Eye (tissue), 1 donor: ENCODE data around the gene KRTAP19-8.

Source experiments
- DNase-seq: peaks from one replicate; pipeline ENCODE4 v3.0.0-alpha.2; 2015

Gene KRTAP19-8

GRCh38 chr21:31011412-31011811 is 26.9 kb downstream of the KRTAP19-8 start:
- DNase-seq, result no peak

- DNase-seq, result no peak
Measured at GRCh38 chr21:31008355-31008754, 29.9 kb downstream of the KRTAP19-8 start.

- DNase-seq, result no peak
Measured at GRCh38 chr21:31005019-31005418, 33.3 kb downstream of the KRTAP19-8 start.

GRCh38 chr21:31003471-31003870 is 34.8 kb downstream of the KRTAP19-8 start:
- DNase-seq, result no peak

- no peak for DNase-seq
Measured at GRCh38 chr21:30997541-30997940, 40.7 kb downstream of the KRTAP19-8 start.

- no peak for DNase-seq
Measured at GRCh38 chr21:30996728-30997127, 41.5 kb downstream of the KRTAP19-8 start.

- DNase-seq, result no peak
Measured at GRCh38 chr21:30994932-30995331, 43.3 kb downstream of the KRTAP19-8 start.

- DNase-seq, result no peak
Measured at GRCh38 chr21:30990514-30991262, 47.6 kb downstream of the KRTAP19-8 start.

- DNase-seq, result no peak
Measured at GRCh38 chr21:30988706-30989105, 49.6 kb downstream of the KRTAP19-8 start.
